Fibroblast of villous mesenchyme (primary cell): ENCODE data around the gene SULT1A1. TPM values are rescaled to one million over a fixed set of nuclear protein-coding genes. Genes with fewer than 3 reads are reported as not detected.
"Not testable (repeated sequence)": the region's sequence is repeated elsewhere in the genome, so short reads cannot be mapped to it uniquely, and the experiment has no call there.

ENCODE experiments used
- DNase-seq: peaks from one replicate; pipeline ENCODE4 v3.0.0-alpha.2; 2010; ENCODE audit warnings: low read depth
- H3K4me3 ChIP-seq: 2 replicates; pipeline ENCODE4 v1.5.1; 2011; ENCODE audit warnings: low read depth, mild to moderate bottlenecking, low read length
- CTCF ChIP-seq: IDR thresholded peaks from 2 replicates; pipeline ENCODE4 v1.5.1; 2012; ENCODE audit warnings: low read depth, mild to moderate bottlenecking, low read length; ENCODE audit not compliant: insufficient read depth
- total RNA-seq: library from RNA; depleted of rRNA; stranded (reverse); fragments of >200 nt; gene quantifications from 2 replicates; pipeline ENCODE4 v1.2.3, GENCODE V29; 2012

SULT1A1 gene
- total RNA-seq, 1 donor: under 0.01 TPM

- TF ChIP-seq CTCF: no peak
- H3K4me3 ChIP-seq: no peak overlapping the region
- DNase-seq: peak; percentile 57
Measured at GRCh38 chr16:28569021-28569420, 40.8 kb downstream of the SULT1A1 start.

GRCh38 chr16:28567292-28567691 lies 42.6 kb downstream of the SULT1A1 start:
- no peak for DNase-seq
- no peak for TF ChIP-seq CTCF
- no peak overlapping the region for H3K4me3 ChIP-seq

GRCh38 chr16:28566233-28566925 lies 43.5 kb downstream of the SULT1A1 start:
- H3K4me3 ChIP-seq, DNase-seq: not testable (repeated sequence)

- TF ChIP-seq CTCF: no peak
- no peak overlapping the region for H3K4me3 ChIP-seq
- DNase-seq: no peak
Measured at GRCh38 chr16:28563218-28563617, 46.6 kb downstream of the SULT1A1 start.

GRCh38 chr16:28562199-28562598 lies 47.6 kb downstream of the SULT1A1 start:
- H3K4me3 ChIP-seq: no peak overlapping the region
- DNase-seq: no peak
- no peak for TF ChIP-seq CTCF

- no peak overlapping the region for H3K4me3 ChIP-seq
- no peak for TF ChIP-seq CTCF
- DNase-seq: peak; percentile 17
Measured at GRCh38 chr16:28561557-28562187, 48.2 kb downstream of the SULT1A1 start.

GRCh38 chr16:28558456-28558855 lies 51.4 kb downstream of the SULT1A1 start:
- DNase-seq: no peak
- H3K4me3 ChIP-seq: no peak overlapping the region
- no peak for TF ChIP-seq CTCF
